HL-60 (cell line): ENCODE data around the gene ANP32B.

Experiments used
- REST ChIP-seq: IDR thresholded peaks from 2 replicates; pipeline ENCODE4 v1.6.1; 2012; ENCODE audit warnings: low read depth; ENCODE audit not compliant: insufficient replicate concordance
- TF ChIP-seq, protein P1 (sequence below): IDR thresholded peaks from one replicate; pipeline ENCODE4 v1.5.1; 2011; ENCODE audit warnings: low read length, control low read depth, inconsistent platforms; ENCODE audit not compliant: insufficient read depth

DNA sequence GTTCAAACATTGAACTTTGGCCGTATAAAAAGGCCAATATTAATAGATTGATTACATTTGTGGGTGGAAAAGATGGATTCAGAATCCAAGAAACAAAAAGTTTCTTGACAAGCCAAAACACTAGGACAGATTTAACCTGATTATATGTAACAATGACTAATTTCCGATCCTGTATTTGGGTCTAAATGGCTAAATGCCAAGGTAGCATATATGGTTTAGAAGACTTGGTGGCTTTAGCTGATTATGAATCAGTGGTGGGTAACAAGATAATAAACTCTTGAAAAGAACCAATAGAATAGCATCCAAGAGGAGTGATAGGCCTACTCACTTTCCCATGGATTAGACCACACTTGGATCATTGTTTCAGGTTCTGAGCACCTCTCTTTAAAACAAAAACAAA is 21.8 kb upstream of the ANP32B start:
- TF ChIP-seq, protein P1, sequence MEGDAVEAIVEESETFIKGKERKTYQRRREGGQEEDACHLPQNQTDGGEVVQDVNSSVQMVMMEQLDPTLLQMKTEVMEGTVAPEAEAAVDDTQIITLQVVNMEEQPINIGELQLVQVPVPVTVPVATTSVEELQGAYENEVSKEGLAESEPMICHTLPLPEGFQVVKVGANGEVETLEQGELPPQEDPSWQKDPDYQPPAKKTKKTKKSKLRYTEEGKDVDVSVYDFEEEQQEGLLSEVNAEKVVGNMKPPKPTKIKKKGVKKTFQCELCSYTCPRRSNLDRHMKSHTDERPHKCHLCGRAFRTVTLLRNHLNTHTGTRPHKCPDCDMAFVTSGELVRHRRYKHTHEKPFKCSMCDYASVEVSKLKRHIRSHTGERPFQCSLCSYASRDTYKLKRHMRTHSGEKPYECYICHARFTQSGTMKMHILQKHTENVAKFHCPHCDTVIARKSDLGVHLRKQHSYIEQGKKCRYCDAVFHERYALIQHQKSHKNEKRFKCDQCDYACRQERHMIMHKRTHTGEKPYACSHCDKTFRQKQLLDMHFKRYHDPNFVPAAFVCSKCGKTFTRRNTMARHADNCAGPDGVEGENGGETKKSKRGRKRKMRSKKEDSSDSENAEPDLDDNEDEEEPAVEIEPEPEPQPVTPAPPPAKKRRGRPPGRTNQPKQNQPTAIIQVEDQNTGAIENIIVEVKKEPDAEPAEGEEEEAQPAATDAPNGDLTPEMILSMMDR: no peak
- no peak for TF ChIP-seq REST
